SHP77 treated with DMSO at 0.1 percent for 48 hours (cell line): ENCODE data around the gene DAB2IP.

Source experiments
- DNase-seq: peaks from one replicate; lab custom pipeline; 2025; lab: John Stamatoyannopoulos, UW

Gene DAB2IP

DNA sequence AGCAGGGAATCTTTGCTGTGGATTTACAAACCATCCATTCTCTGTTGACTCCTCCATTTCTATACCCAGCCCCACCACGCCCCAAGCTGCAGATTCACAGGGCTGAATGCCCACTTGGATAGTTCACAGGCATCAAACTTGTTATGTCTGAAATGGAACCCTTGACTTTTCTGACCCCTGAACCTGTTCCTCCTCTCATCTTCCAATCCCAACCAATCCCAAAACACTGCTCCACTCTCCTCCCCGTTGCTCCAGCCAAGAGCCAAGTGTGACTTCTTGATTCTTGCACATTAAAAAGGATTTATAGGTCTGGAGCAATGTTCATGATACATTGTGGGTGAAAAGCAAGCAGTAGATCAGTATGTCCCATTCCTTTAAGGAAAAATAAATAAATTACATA, 145.6 kb downstream of the DAB2IP start:
- DNase-seq: no peak

- no peak for DNase-seq
These were observed 147.5 kb downstream of the DAB2IP start for GRCh38 chr9:121798941-121799340.

GRCh38 chr9:121800376-121800775, 148.9 kb downstream of the DAB2IP start:
- no peak for DNase-seq

DNA sequence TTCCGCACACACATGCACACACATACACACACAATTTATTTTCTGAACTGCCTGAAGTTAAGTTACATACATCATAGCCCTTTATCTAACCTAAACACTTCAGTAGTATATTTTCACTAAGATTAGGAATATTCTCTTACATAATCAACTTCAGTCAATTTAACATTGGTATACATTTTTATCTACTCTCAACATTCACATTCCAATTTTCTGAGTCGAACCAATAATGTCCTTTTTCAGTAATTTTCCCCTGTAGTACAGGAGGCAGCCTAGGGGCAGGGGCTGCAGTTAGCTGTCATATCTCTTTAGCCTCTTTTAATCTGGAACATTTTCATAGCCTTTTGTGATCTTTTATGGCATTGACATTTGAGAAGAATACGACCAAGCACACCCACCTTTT, 150.1 kb downstream of the DAB2IP start:
- no peak for DNase-seq

GRCh38 chr9:121802753-121803152, 151.3 kb downstream of the DAB2IP start:
- no peak for DNase-seq

DNA sequence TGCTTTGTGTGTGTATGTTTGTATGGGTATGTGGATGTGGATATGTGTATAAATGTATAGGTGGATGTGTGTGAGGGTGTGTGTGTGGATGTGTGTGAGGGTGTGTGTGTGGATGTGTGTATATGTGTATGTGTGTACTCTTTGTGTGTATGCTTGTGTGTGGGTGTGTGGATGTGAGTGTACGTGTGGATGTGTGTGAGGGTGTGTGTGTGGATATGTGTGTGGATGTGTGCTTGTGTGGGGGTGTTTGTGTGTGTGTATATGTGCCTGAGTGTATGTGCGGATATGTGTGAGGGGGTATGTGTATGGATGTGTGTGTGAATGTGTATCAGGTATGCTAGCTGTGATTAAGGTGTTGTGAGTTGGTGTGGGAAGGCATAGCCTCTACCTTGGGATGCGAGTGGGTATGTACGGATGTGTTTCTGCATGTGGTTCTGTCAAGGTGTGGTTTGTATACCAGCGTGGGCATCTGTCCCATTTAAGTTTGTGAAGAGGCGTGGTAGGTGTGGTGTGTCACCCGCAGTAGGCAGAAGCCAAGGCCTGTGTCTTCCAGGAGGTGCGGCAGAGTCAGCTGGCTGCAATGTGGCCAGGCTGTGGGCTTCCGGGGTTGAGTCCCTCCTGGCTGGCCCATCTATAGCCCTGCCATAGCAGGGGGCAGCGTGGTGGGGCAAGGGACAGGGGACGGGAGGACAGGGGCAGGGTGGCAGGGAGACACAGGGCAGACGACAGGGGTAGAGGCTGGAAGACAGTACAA, 155.8 kb downstream of the DAB2IP start:
- DNase-seq: no peak

DNA sequence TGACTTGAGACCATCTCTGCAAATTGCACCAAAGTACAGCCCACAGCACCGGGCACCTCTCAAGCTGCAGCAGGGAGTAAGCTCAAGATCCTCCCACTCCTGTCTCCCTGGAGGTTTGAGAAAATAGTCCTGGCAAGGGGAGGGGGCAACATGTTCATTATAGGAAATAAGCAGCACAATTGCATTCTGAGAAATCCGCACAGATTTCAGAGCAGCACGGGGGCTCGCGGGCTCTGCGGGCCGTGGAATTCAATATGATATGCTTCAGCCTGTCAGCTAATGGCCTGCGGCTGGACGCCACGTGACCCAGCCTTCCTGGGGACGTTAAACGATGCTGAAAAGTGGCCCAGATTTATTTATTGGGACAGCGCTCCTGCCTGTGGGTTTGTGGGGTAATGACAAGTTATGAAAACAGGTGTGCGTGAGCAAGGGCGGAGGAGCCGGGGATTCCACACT, 156.4 kb downstream of the DAB2IP start:
- no peak for DNase-seq

DNA sequence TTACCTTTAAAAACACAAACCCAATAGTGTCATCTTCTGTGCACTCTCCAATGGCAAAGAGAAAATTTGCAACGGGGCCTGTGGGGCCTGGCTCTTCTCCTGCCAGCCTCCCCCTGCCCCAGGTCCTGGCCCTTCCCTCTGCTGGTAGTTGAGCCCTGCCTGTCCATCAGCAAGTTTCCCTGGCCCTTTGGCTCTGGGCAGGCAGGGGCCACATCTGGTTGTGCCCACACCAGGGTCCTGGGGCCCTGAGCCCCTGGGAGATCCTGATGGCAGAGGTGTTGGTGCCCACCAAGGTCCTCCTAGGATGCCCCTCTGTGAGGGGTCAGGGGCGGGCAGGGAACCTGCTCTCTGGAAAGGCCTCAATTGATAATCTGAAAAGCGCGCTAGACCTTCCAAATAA, 157.3 kb downstream of the DAB2IP start:
- DNase-seq: no peak

GRCh38 chr9:121809356-121810050, 158.1 kb downstream of the DAB2IP start:
- no peak for DNase-seq

DNA sequence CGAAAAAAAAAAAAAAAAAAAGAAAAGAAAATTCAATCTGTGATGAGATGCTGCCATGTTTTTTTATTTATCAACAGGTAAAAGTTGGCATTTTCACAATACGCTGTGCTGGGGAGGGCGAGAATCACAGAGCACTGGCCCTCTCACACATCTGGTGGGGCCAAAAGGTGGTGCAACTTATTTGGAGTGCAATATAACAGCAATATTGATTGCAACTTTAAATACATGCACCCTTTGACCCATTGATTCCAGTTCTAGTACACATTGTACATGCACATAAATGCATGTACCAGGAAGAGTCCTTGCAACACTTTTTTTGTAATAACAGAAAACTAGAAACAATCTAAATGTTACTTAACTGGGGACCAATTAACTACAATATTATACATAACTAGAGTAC, 159.1 kb downstream of the DAB2IP start:
- DNase-seq: no peak

DNA sequence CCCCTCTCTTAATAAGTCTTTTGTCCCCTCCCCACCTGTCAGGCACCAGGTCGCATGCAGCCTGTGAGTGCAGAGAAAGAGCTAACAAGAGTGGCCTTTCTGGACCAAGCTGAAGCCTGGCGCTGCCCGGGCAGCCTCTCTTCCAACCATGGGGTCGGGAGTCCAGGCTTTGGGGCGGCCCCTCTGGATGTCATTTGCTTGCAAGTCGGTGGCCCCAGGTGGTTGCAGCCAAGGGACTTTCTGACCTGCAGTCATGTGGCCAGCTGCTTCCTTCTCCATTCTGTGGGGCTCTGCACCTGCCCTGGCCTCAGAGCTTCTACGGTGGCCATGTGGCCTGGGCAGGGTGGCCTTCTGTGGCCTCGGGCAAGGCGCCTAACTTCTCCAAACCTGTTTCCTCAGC, 159.7 kb downstream of the DAB2IP start:
- DNase-seq: no peak

DNA sequence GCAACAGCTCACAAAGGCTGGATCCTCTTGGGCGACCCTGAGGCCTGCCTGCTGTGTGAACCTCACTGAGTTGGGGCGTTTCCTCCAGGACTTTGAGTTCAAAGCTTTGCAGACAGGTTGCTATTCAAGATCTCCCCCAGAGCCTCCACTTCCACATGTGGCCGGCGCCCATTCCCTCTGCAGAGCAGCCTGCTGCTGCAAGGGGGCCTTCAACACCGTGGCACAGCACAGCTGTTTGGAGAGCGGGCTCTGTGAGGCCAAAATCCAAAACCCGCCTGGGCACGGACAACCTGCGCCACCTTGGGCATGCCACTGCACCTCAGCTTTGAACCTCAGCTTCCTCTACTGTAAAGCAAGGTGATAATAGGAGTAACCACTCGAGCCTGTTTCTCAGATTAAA, 160.3 kb downstream of the DAB2IP start:
- no peak for DNase-seq

DNA sequence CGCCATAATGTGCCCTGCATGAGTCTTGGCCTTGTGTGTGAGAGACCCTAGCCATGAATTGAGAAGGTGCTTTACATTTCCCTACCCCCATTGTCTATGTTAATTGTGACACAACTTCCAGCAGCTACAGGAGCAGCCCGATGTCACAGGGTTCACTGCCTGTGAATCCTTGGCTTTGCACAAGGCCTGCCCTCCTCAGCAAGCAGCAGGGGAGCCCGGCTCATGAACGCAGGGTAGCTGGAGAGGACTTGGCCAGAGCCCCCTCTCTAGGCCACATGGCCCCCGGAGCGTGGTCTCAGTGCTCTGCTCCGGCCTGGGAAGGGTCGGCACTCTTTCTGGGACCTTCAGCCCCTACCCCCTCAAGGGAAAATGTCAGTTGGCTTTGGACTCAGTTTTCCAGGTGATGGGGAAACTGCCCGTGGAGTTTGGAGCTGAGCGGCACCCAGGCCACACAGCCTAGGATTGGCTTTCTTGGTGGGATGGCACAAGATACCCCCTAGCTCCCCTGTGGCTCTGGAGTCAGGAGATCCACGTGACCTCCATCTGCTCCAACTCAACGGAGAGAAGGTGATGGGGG, 160.8 kb downstream of the DAB2IP start:
- no peak for DNase-seq

GRCh38 chr9:121813519-121814210, 162.2 kb downstream of the DAB2IP start:
- DNase-seq: no peak

GRCh38 chr9:121814594-121814993, 163.2 kb downstream of the DAB2IP start:
- DNase-seq: no peak

GRCh38 chr9:121815084-121815483, 163.7 kb downstream of the DAB2IP start:
- DNase-seq: no peak

DNA sequence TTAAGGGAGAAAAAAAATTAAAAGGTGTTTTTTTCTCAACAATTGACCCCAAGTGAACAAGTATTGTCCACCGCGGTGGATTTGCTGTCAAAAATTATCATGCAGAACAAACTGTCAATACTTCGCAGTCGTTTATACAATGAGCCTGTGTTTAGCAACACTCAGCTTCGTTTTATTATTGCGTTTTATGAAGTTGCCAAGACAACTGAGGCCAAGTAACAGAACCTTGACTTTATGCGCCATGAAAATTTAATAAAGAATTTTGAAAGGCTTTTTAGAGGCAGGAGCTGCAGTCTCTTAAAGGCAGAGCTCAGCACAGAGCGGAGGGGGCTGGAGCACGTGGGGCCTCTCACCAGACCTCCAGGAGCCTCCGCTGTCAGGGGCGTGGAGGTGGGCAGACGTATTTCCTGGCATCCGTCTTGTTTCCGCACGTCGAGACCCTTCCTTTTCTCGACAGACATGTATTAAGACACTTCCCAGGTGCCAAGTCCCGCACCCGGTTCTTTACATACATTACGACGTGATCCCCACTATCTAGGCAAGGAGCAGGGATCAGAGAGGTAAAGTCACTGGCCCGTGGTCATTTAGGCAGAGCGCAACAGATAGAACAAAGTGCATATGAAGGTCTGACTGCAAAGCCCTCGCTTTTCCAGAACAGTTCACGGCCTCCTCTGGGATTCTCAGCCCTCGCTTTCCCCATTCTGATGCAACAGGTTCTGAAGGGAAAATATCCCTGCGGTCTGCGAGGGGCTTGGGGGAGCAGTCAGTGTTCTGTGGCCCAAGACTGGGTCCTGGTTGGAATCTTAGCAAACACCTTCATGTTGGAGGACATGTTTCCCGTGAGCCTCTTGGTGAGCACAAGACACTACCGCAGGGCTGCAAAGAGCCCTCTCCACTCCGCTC, 164.4 kb downstream of the DAB2IP start:
- no peak for DNase-seq

DNA sequence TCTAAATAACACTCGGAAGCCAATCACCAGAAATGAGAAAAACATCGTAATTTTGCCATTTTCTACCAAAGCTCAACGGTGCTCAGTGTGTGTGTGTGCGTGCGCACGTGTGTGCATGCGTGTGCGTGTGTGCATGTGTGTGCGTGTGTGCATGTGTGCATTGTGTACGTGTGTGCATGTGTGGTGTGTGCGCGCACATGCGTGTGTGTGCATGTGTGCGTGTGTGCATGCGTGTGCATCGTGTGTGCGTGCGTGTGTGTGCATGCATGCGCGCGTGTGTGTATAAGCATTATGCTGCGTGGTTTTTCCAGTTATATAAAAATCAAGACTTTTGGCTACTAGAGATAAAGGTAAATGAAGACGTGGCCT, 165.0 kb downstream of the DAB2IP start:
- no peak for DNase-seq

- DNase-seq: no peak
These were observed 165.5 kb downstream of the DAB2IP start for GRCh38 chr9:121816845-121817450.

- no peak for DNase-seq
These were observed 166.0 kb downstream of the DAB2IP start for GRCh38 chr9:121817476-121817875.

DNA sequence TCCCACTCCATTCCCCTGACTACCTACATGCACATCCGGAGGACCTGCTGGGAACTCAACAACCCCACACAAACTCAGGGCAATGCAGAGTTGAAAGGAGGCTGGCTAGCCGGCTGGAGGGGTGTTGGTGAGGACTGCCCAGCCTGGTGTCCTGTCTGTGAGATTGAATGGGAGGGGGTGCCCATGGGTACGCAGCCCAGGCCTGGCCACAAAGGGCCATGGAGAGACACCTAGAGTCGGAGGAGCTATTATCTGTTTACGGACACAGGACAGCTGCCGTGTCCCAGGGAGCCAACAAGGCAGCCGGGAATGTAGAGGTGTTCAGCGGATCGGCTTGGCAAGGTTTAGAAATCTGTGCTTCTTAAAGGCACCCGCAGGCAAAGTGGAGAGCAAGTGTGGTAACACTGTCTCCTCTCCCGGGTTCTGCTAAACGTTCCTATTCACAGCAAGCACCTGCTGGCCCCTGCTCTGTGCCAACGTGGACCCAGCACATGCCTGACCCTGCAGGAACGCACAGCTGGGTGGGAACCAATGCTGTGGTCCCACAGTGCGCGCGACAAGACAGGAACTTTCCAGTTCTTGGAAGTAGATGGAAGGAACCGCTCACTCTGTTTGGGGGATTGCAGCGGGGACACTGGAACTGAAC, 166.7 kb downstream of the DAB2IP start:
- DNase-seq: no peak
